OCI-LY1 (cell line): ENCODE measurements around the gene TPSD1.

ENCODE experiments used
- CTCF ChIP-seq: fragments of 200-600 bp; sonication (generic), shearing (Covaris generic); IDR thresholded peaks from 2 replicates; pipeline ENCODE4 v1.5.1; 2017; ENCODE audit warnings: mild to moderate bottlenecking, antibody characterized with exemption, low read length, moderate library complexity, mixed read lengths
- EZH2 ChIP-seq: fragments of 200-600 bp; sonication (generic), shearing (Covaris generic); IDR thresholded peaks from 2 replicates; pipeline ENCODE4 v1.8.0; 2017; ENCODE audit warnings: borderline replicate concordance, mixed run types, mild to moderate bottlenecking, antibody characterized with exemption, low read length, moderate library complexity, mixed read lengths

DNA sequence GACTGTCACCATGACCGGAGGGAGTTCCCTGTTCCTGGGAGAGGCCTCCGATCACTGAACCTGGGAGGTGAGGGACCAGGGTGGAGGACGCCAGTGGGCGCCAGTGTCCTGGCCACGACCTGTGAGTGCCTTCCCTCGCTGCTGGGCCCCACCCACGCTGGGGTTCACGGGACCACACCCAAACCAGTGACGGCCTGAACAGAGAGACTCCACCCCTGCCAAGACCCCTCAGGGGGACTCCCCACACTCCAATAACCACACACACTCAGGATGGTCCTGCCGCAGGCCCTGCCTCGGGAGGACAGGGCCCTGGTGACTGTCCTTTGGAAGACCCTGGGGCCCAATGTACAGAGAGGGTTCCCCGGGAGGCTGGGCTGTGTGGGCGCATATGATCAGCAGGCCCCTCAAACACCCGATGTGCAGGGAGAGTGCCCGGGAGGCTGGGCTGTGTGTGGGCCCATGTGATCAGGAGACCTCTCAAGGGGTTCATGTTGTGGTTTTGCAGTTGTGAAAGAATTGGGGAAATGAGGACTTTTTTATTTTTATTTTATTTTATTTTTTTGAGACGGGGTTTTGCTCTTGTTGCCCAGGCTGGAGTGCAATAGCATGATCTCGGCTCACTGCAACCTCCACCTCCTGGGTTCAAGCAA lies 26.6 kb downstream of the TPSD1 start:
- TF ChIP-seq CTCF (no peak), EZH2 (no peak)
